Suprapubic skin (tissue), 3 donors: Measurements from ENCODE around the gene CERS6.

ENCODE experiments used
- CTCF ChIP-seq, 2 donors: fragments of 200-600 bp in 1 of 2; fragments of 450-650 bp in 1 of 2; sonication (generic) in 1 of 2; IDR thresholded peaks; one replicate each; pipeline ENCODE4 v1.5.1; 2016 to 2019; ENCODE audit warnings: antibody characterized with exemption in 2 of 2, mild to moderate bottlenecking in 1 of 2, moderate library complexity in 1 of 2
- EP300 ChIP-seq: sonication (generic); formaldehyde crosslinking; IDR thresholded peaks from one replicate; pipeline ENCODE4 v1.6.1; 2017; ENCODE audit warnings: antibody characterized with exemption

GRCh38 chr2:168819050-168819715 is 363.1 kb downstream of the CERS6 start:
- no peak for TF ChIP-seq CTCF (IDR thresholded peaks at IDR 0.05)
- no peak for TF ChIP-seq EP300
